Endometrial microvascular endothelial cells (primary cell): ENCODE results near the gene SORL1. TPM values are rescaled to one million over a fixed set of nuclear protein-coding genes. Genes with fewer than 3 reads are reported as not detected.
"Not testable (repeated sequence)": the region's sequence is repeated elsewhere in the genome, so short reads cannot be mapped to it uniquely, and the experiment has no call there.

Experiments used
- in situ Hi-C: cut with HindIII; loops from 2 replicates; pipeline ENCODE4 v1.10.0; 2017; ENCODE audit warnings: low sequenced_read_pairs, low pct_unique_long_range_greater_than_20kb; ENCODE audit errors: inconsistent ontology term
- total RNA-seq: library from RNA; depleted of rRNA; stranded (reverse); fragments of >200 nt; gene quantifications from one replicate; pipeline ENCODE4 v1.2.3, GENCODE V29; 2015; ENCODE audit errors: inconsistent ontology term

The SORL1 gene
- total RNA-seq, 1 donor from 2014 or later = 1.3 TPM

DNA sequence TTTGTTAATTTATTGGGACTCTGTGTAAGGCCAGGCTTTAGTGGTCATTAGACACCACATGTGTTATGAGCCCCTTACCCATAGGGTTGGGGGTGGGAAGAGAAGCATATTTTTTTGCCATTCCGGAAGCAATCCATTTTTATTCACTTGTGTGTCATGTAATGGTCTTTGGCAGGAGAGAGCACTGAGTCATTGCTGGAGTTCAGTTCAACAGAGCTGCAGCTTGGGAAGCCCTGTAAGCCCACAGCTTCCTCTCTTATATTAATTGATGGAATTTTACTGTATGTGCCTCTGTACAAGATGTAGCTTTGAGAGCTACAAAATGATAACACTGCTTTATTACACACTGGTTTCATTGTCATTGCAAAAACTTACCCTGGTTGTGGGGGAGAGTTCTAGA lies 177.9 kb downstream of the SORL1 start:
- in situ Hi-C loops = no loop called here

DNA sequence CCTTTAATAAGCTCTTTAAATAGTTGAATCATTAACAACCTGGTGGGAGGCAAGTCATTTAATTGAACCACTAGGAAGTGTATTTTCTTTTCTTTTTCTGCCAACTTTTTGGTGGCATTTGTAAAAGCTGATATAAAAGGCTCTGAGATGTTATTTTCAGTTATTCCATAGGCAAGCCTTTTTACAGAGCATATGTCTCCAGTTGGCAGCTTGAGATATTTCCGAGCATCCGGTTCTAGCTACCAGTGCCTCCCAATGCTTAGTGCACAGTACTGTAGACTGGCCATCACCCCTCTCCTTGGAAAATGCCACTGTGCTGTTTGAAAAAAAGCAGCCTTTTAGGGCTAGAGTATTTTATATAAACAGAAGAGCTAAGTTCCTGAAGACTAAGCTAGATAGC lies 179.3 kb downstream of the SORL1 start:
- in situ Hi-C loops = no loop called here

- in situ Hi-C loops = no loop called here
Observed at GRCh38 chr11:121634273-121634672, 182.2 kb downstream of the SORL1 start.

- in situ Hi-C loops = no loop called here
Observed at GRCh38 chr11:121634889-121635288, 182.8 kb downstream of the SORL1 start.

GRCh38 chr11:121636081-121636799 lies 184.1 kb downstream of the SORL1 start:
- in situ Hi-C loops = no loop called here

- in situ Hi-C loops = no loop called here
Observed at GRCh38 chr11:121636800-121637176, 184.7 kb downstream of the SORL1 start.

DNA sequence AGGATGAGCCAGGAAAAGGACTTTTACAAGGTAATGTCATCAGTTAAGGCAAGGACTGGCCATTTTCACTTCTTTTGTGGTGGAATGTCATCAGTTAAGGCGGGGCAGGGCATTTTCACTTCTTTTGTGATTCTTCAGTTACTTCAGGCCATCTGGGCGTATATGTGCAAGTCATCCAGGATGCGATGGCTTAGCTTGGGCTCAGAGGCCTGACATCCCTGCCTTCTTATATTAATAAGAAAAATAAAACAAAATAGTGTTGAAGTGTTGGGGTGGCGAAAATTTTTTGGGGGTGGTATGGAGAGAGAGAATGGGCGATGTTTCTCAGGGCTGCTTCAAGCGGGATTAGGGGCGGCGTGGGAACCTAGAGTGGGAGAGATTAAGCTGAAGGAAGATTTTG lies 185.5 kb downstream of the SORL1 start:
- in situ Hi-C loops = not testable (repeated sequence)

DNA sequence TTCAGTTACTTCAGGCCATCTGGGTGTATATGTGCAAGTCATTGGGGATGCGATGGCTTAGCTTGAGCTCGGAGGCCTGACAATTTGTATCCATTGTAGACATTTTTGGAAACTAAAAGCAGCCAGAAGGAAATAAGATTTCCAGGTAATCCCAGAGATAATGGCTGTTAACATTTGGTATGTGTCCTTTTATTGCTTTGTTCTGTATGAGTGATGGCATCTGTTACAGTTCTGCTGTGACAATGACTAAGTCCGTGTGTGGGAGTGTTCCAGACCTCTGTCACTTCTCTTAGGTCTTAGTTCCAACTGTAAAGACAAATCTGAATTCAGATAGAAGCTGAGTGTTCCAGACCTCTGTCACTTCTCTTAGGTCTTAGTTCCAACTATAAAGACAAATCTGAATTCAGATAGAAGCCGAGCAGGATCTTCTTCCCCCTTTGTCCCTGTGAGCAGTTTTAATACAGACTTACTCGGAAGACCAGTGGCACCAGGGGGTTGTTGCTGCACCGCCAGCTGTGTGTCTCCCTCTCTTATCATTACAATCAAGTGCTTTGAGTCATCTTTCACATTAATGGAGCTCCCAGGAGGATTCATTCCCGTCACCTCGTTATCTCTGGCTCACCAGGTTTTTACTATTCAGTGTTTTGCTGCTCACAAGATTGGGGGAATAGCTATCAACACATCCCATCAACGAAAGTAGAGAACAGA lies 191.5 kb downstream of the SORL1 start:
- in situ Hi-C loops = no loop called here

DNA sequence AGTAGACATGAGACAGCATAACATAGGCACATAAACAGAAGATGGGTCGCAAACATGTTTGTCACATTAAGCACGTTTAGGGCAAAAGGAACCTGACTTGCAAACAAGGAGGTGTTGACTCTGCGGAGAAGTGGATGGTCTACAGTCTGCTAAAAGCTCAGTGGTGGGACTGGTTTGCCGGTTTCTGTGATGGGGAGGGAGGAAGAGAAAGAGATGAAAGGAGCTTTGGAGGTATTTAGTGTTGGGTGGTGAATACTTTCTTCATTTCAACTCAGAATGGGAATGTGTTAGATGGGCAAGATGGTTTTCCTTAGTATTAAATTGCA lies 192.0 kb downstream of the SORL1 start:
- in situ Hi-C loops = no loop called here

DNA sequence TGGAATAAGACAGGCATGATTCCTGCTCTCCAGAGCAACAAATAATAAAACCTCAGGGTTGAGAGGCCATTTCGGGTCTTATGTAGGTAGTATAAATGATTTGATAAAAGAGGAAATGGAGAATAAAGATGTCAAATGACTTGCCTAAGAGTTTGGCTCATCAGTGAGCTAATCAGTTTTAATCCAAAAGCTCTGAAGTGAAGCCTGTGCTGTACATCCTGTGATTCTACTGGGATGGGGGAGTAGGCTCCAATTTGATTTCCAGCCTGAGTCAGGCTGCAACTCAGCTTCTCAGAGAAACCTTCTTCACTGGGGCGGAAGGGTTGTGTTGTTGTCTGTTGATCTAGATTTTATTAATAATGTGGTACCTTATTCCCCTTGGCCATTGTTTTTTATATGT lies 192.9 kb downstream of the SORL1 start:
- in situ Hi-C loops = no loop called here

DNA sequence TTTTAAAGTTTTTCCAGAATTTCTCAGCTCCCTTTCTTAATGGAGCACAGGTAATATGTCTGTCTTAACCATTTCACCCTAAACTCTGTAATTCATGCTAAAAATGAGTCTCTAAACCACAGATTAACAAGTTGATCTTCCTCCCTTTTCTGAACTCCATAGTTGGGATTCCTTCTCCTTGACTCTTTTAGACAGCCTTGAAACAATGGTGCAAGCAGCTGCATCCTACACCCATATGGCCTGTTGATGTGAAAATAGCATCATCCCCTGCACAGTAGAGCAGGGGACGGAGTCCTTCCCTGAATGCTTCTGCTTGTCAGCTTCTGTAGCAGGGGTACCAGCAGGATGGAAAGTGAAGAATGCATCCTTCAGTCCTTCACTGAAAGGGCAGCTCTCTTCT lies 193.5 kb downstream of the SORL1 start:
- in situ Hi-C loops = no loop called here

- in situ Hi-C loops = no loop called here
Observed at GRCh38 chr11:121648306-121648705, 196.2 kb downstream of the SORL1 start.

DNA sequence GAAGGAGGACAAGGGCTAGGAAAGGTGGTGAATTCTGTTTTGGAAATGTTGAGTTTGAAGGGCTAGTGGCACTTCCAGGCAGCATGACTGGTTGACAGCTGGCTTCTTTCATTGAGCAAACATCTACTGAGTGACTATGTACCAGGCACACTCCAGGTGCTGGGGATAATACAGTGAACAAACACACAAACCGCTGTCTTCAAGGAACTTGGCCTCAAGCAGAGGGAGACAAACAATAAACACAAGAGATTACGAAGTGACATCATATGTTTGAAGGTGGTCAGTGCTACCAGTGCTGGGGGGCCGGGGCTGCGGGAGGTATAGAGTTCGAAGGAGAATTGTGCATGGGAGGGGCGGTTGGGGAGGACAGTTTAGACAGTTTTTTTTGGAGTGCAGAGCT lies 197.7 kb downstream of the SORL1 start:
- in situ Hi-C loops = no loop called here

DNA sequence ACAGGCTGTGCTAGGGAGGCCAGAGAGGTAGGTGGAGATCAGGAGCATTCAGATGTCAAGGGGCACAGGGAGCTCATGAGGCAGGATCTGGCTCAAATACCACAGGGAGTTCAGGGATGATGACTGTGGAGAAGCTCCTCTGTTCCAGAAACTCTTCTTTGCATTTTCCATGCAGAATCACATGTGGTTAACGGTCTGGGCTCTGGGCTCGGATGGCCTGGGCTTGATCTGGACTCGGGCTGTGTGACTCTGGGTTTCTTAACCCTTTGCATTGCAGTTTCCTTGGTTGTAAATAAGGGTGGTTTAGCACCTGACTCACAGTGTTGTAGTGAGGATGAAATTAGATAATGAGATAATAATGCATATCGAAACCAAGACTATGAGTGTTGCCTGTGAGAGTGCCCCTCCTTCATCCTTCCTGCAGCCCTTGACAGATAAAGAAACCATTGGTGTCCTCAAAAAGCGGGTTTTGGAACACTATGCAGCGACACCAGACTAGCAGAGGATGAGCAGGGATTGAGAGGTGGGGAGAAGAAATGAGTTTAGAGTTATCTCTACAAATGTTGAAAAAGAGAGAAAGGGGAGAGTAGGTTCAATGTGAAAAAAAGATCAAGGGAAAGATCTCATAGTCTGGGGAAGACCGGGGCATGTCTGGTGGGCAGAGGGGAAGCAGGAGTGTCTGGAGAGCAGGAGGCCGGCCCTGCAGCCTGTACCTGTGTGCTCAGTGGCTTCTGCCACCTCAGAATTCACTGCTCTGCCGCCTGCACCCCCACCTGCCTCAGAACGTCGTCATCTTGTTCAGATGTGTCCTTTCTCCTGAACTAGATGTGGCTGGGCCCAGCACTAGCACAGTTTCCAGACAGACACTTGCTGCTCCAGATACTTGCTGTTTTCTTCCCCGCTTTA lies 198.5 kb downstream of the SORL1 start:
- in situ Hi-C loops = no loop called here

DNA sequence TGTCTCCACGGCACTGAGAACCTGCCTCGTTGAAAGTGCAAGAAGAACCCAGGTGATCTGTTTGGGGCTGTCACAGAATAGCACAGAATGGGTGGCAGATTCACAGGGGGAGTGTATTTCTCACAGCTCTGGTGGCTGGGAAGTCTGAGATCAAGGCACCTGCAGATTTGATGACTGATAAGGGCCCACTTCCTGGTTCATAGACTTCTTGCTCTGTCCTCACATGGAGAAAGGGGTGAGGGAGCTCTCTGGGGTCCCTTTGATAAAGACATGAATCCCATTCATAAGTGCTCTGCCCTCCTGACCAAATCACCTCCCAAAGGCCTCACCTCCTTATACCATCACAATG lies 199.1 kb downstream of the SORL1 start:
- in situ Hi-C loops = no loop called here

DNA sequence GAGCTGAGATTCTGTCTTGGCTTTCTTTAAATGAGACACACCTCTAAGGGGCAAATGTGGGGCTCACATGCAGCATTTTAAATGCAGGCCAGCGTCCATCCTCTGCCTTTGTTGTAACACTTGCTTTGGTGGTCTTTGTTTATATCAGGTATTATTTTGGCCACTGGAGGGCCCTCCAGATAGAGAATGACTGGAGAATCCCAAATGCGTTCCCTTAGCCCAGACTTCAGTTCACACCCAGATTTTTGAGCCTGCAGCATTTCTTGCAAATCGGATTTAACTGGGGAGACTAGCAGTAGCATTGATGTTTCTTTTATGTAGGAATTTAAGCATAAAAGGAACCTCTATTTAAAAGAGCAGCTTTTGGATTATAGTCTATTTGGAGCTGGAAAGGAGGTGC lies 200.9 kb downstream of the SORL1 start:
- in situ Hi-C loops = no loop called here

- in situ Hi-C loops = no loop called here
Observed at GRCh38 chr11:121654259-121654842, 202.2 kb downstream of the SORL1 start.

- in situ Hi-C loops = no loop called here
Observed at GRCh38 chr11:121654843-121655536, 202.9 kb downstream of the SORL1 start.
